ENCODE results near the gene NUB1. TPM values are rescaled to one million over a fixed set of nuclear protein-coding genes. Genes with fewer than 3 reads are reported as not detected.
A peak's percentile ranks its signal among the peaks of the same experiment; 100 is the strongest.

Gene NUB1
- total RNA-seq, 1 experiment from 2014 or later: 48.5 TPM

GRCh38 chr7:151409667-151410404 lies 68.2 kb downstream of the NUB1 start, which contains the start of gene WDR86:
Gene WDR86 (minus strand): TSS chr7:151410038. CDS start chr7:151409589, 449 bp downstream.
- peak within 1 kb of the TSS; percentile 77 to 90 for H3K4me3 Mint-ChIP-seq
- no peak within 1 kb of the TSS for H2BK20ac ChIP-seq (ENCODE audit: low read depth, low read length, poor library complexity, severe bottlenecking)
- no peak within 1 kb of the TSS for H2BK5ac ChIP-seq (ENCODE audit: insufficient read length, low read length)
- peak; percentile 58 for DNase-seq
- H3K9me3 Mint-ChIP-seq: peaks cover 0 to 3% of the 10 kb centered on the region in 2 experiments; a peak in 1 of 5 replicates
- H3K27ac ChIP-seq (ENCODE audit: insufficient read length, low read depth, low read length): no peak within 1 kb of the TSS
- peak within 1 kb of the TSS; percentile 88 for H3K18ac ChIP-seq (ENCODE audit: insufficient read length, low read depth, low read length)
- H3K79me2 ChIP-seq (ENCODE audit: insufficient read depth, low read length): no peaks in the 10 kb centered on the region
- no peak within 1 kb of the TSS for H2AFZ ChIP-seq (ENCODE audit: low read length)
- no peaks in the 10 kb centered on the region for H3K79me1 ChIP-seq (ENCODE audit: insufficient read depth, low read depth, low read length, poor library complexity, severe bottlenecking)
- no peak within 1 kb of the TSS for H2BK12ac ChIP-seq (ENCODE audit: insufficient read length, low read depth, low read length)
- H2AK5ac ChIP-seq (ENCODE audit: insufficient read length, low read length): no peak within 1 kb of the TSS
- H4K5ac ChIP-seq (ENCODE audit: insufficient read length, low read depth, low read length): no peak within 1 kb of the TSS
- H4K91ac ChIP-seq (ENCODE audit: insufficient read length, low read depth, low read length): peak within 1 kb of the TSS; percentile 40
- peaks cover 57% of the 10 kb centered on the region for H3K27me3 Mint-ChIP-seq (ENCODE audit: low read depth)
- peak within 1 kb of the TSS; percentile 38 for H3K9ac ChIP-seq (ENCODE audit: extremely low read depth, insufficient read length, low read length)
- no peak for TF ChIP-seq CTCF (conservative IDR thresholded peaks at IDR 0.05)
- H3K27me3 ChIP-seq (ENCODE audit: insufficient read depth, low read length): no peaks in the 10 kb centered on the region; the same call in 1 of the 2 replicates
- H3K36me3 Mint-ChIP-seq (ENCODE audit: insufficient read depth in 1 of 3, low read depth in 3 of 3): peaks cover 0 to 8% (median 2%) of the 10 kb centered on the region in 3 experiments; a peak in 5 of 7 replicates
- H3K27ac Mint-ChIP-seq: peak within 1 kb of the TSS in 1 of 3 experiments; percentile 35; a peak in 3 of 7 replicates
- H3K56ac ChIP-seq (ENCODE audit: insufficient read length, low read depth, low read length): no peak within 1 kb of the TSS
- peaks cover 25% of the 10 kb centered on the region for H3K23me2 ChIP-seq (ENCODE audit: insufficient read length, low read depth, low read length, poor library complexity, severe bottlenecking)
- H3K4me1 ChIP-seq (ENCODE audit: insufficient read depth, low read length): peaks cover 5% of the 10 kb centered on the region; the same call in 1 of the 2 replicates
- H3K23ac ChIP-seq (ENCODE audit: insufficient read length, low read depth, low read length): no peak within 1 kb of the TSS
- H3K4me1 Mint-ChIP-seq: peaks cover 28 to 36% of the 10 kb centered on the region in 2 experiments
- H2BK15ac ChIP-seq (ENCODE audit: low read depth, low read length): peak within 1 kb of the TSS; percentile 25; the same call in 1 of the 2 replicates
- H3K4me2 ChIP-seq (ENCODE audit: insufficient read depth, insufficient read length, low read length): peak within 1 kb of the TSS; percentile 59
- H4K8ac ChIP-seq (replicated peaks; ENCODE audit: insufficient read length, low read depth, low read length): no peak within 1 kb of the TSS
- no peak within 1 kb of the TSS for H3T11ph ChIP-seq (ENCODE audit: low read length)
- no peak within 1 kb of the TSS for H2BK120ac ChIP-seq (ENCODE audit: low read depth, low read length, poor library complexity, severe bottlenecking)
- no peaks in the 10 kb centered on the region for H4K20me1 ChIP-seq (ENCODE audit: control insufficient read depth, insufficient read depth, insufficient read length)
- WGBS (ENCODE audit: extremely low coverage, insufficient read length, low lambda C conversion rate): no CpG with 5 or more reads among the region's 75 CpGs
- H3K9me3 ChIP-seq (ENCODE audit: control insufficient read depth, low read depth, low read length): no peaks in the 10 kb centered on the region
- peak within 1 kb of the TSS; percentile 84 for H3K14ac ChIP-seq (ENCODE audit: insufficient read depth, low read length)
- no peak within 1 kb of the TSS for H3K4ac ChIP-seq (ENCODE audit: low read depth, low read length)
